H9 (cell line): ENCODE results near the gene FNDC3B. TPM values are rescaled to one million over a fixed set of nuclear protein-coding genes. Genes with fewer than 3 reads are reported as not detected.

Source experiments
- DNase-seq: peaks from one replicate; pipeline ENCODE4 v3.0.0-alpha.2; 2017
- H2AFZ ChIP-seq: one replicate; pipeline ENCODE4 v1.6.1; 2013; ENCODE audit warnings: mild to moderate bottlenecking, low read length, control low read depth, moderate library complexity
- H2AK5ac ChIP-seq: 2 replicates; pipeline ENCODE4 v1.6.1; 2013; ENCODE audit warnings: low read length, control low read depth, mixed read lengths; ENCODE audit not compliant: insufficient read length
- H2BK120ac ChIP-seq: one replicate; pipeline ENCODE4 v1.6.1; 2013; ENCODE audit warnings: low read depth, mild to moderate bottlenecking, low read length, control low read depth, inconsistent platforms; ENCODE audit not compliant: poor library complexity, severe bottlenecking
- H2BK12ac ChIP-seq: 2 replicates; pipeline ENCODE4 v1.6.1; 2013; ENCODE audit warnings: low read length, control low read depth, mixed read lengths, low read depth; ENCODE audit not compliant: insufficient read length
- H2BK15ac ChIP-seq: 2 replicates; pipeline ENCODE4 v1.6.1; 2013; ENCODE audit warnings: low read depth, low read length, control low read depth
- H2BK20ac ChIP-seq: one replicate; pipeline ENCODE4 v1.6.1; 2013; ENCODE audit warnings: low read depth, mild to moderate bottlenecking, low read length, control low read depth, inconsistent platforms; ENCODE audit not compliant: poor library complexity, severe bottlenecking
- H2BK5ac ChIP-seq: 2 replicates; pipeline ENCODE4 v1.6.1; 2013; ENCODE audit warnings: low read length, control low read depth, mixed read lengths; ENCODE audit not compliant: insufficient read length
- H3K14ac ChIP-seq: 2 replicates; pipeline ENCODE4 v1.6.1; 2013; ENCODE audit warnings: low read length, control low read depth; ENCODE audit not compliant: insufficient read depth
- H3K18ac ChIP-seq: 2 replicates; pipeline ENCODE4 v1.6.1; 2013; ENCODE audit warnings: low read depth, mild to moderate bottlenecking, mixed read lengths, low read length, control low read depth; ENCODE audit not compliant: insufficient read length
- H3K23ac ChIP-seq: 2 replicates; pipeline ENCODE4 v1.6.1; 2013; ENCODE audit warnings: low read length, control low read depth, mixed read lengths, low read depth; ENCODE audit not compliant: insufficient read length
- H3K23me2 ChIP-seq: 2 replicates; pipeline ENCODE4 v1.6.1; 2013; ENCODE audit warnings: low read depth, mild to moderate bottlenecking, mixed read lengths, low read length, control low read depth; ENCODE audit not compliant: insufficient read length, poor library complexity, severe bottlenecking
- H3K27ac ChIP-seq: 2 replicates; pipeline ENCODE4 v1.5.1; 2013; ENCODE audit warnings: low read length, control low read depth, mixed read lengths, low read depth; ENCODE audit not compliant: insufficient read length
- H3K27me3 ChIP-seq: 2 replicates; pipeline ENCODE4 v1.6.1; 2013; ENCODE audit warnings: low read length, control low read depth, inconsistent platforms; ENCODE audit not compliant: insufficient read depth
- H3K4ac ChIP-seq: 2 replicates; pipeline ENCODE4 v1.6.1; 2013; ENCODE audit warnings: low read depth, mild to moderate bottlenecking, control low read depth, inconsistent platforms, low read length, moderate library complexity
- H3K4me1 ChIP-seq: 2 replicates; pipeline ENCODE4 v1.6.1; 2013; ENCODE audit warnings: low read length, control low read depth, inconsistent platforms; ENCODE audit not compliant: insufficient read depth
- H3K4me2 ChIP-seq: 2 replicates; pipeline ENCODE4 v1.6.1; 2013; ENCODE audit warnings: low read length, control low read depth, mixed read lengths; ENCODE audit not compliant: insufficient read length, insufficient read depth
- H3K56ac ChIP-seq: 2 replicates; pipeline ENCODE4 v1.6.1; 2013; ENCODE audit warnings: low read depth, mild to moderate bottlenecking, mixed read lengths, low read length, control low read depth; ENCODE audit not compliant: insufficient read length
- H3K79me1 ChIP-seq: 2 replicates; pipeline ENCODE4 v1.6.1; 2013; ENCODE audit warnings: low read depth, mild to moderate bottlenecking, moderate library complexity, low read length, control low read depth, inconsistent platforms; ENCODE audit not compliant: insufficient read depth, poor library complexity, severe bottlenecking
- H3K79me2 ChIP-seq: 2 replicates; pipeline ENCODE4 v1.6.1; 2013; ENCODE audit warnings: low read length, control low read depth, inconsistent platforms; ENCODE audit not compliant: insufficient read depth
- H3K9ac ChIP-seq: 2 replicates; pipeline ENCODE4 v1.6.1; 2013; ENCODE audit warnings: low read length, control low read depth, mixed read lengths; ENCODE audit not compliant: insufficient read length; ENCODE audit errors: extremely low read depth
- H3K9me3 ChIP-seq: one replicate; pipeline ENCODE4 v1.6.1; 2013; ENCODE audit warnings: low read depth, low read length, inconsistent platforms; ENCODE audit not compliant: control insufficient read depth
- H3T11ph ChIP-seq: one replicate; pipeline ENCODE4 v1.6.1; 2013; ENCODE audit warnings: mild to moderate bottlenecking, low read length, control low read depth, inconsistent platforms
- H4K20me1 ChIP-seq: one replicate; pipeline ENCODE4 v1.6.1; 2013; ENCODE audit not compliant: control insufficient read depth, insufficient read length, insufficient read depth
- H4K5ac ChIP-seq: 2 replicates; pipeline ENCODE4 v1.6.1; 2013; ENCODE audit warnings: low read depth, mild to moderate bottlenecking, mixed read lengths, low read length, control low read depth; ENCODE audit not compliant: insufficient read length
- H4K8ac ChIP-seq: replicated peaks from 2 replicates; pipeline ENCODE4 v1.6.1; 2013; ENCODE audit warnings: low read length, control low read depth, mixed read lengths, low read depth; ENCODE audit not compliant: insufficient read length
- H4K91ac ChIP-seq: 2 replicates; pipeline ENCODE4 v1.6.1; 2013; ENCODE audit warnings: low read depth, mild to moderate bottlenecking, moderate library complexity, mixed read lengths, low read length, control low read depth; ENCODE audit not compliant: insufficient read length
- H3K27ac Mint-ChIP-seq, 3 experiments: 2 replicates in 2 of 3; 3 replicates in 1 of 3; pipeline ENCODE4 v1.8.0; 2020 to 2021; ENCODE audit warnings: mixed read lengths in 3 of 3, mild to moderate bottlenecking in 1 of 3, moderate library complexity in 1 of 3
- H3K27me3 Mint-ChIP-seq: 2 replicates; pipeline ENCODE4 v1.8.0; 2021; ENCODE audit warnings: low read depth, mild to moderate bottlenecking, moderate library complexity, mixed read lengths
- H3K36me3 Mint-ChIP-seq, 3 experiments: 2 replicates in 2 of 3; 3 replicates in 1 of 3; pipeline ENCODE4 v1.8.0; 2020 to 2021; ENCODE audit warnings: low read depth in 3 of 3, mixed read lengths in 3 of 3; ENCODE audit not compliant: insufficient read depth in 1 of 3
- H3K4me1 Mint-ChIP-seq, 2 experiments: 2 replicates each; pipeline ENCODE4 v1.8.0; 2020; ENCODE audit warnings: mixed read lengths in 2 of 2
- H3K4me3 Mint-ChIP-seq, 2 experiments: 2 replicates in 1 of 2; 3 replicates in 1 of 2; pipeline ENCODE4 v1.8.0; 2020 to 2021; ENCODE audit warnings: mild to moderate bottlenecking in 2 of 2, mixed read lengths in 2 of 2, moderate library complexity in 1 of 2
- H3K9me3 Mint-ChIP-seq, 2 experiments: 2 replicates in 1 of 2; 3 replicates in 1 of 2; pipeline ENCODE4 v1.8.0; 2020; ENCODE audit warnings: mild to moderate bottlenecking in 2 of 2, mixed read lengths in 2 of 2, moderate library complexity in 1 of 2
- CTCF ChIP-seq: fragments of 200-600 bp; sonication (generic); conservative IDR thresholded peaks from 3 replicates; pipeline ENCODE4 v1.8.0; 2021; ENCODE audit warnings: antibody characterized with exemption, mild to moderate bottlenecking
- WGBS: extraction: QIAGEN DNeasy Blood & Tissue Kit; methylation state at CpG from one replicate; pipeline ENCODE4 v1.1.7; 2013; ENCODE audit warnings: missing lambda C conversion rate, low lambda C conversion rate, mixed read lengths; ENCODE audit not compliant: insufficient read length; ENCODE audit errors: extremely low coverage; 5-methylcytosine and 5-hydroxymethylcytosine counted together
- total RNA-seq: library from RNA; stranded (reverse); gene quantifications from 2 replicates; pipeline ENCODE4 v1.2.1, GENCODE V29; 2021

Gene FNDC3B
- total RNA-seq, 1 experiment from 2014 or later: 43.8 TPM

- WGBS: no CpG with 5 or more reads among the region's 3 CpGs
- no peak overlapping the region for H3K14ac ChIP-seq
- no peak overlapping the region for H4K91ac ChIP-seq
- H4K5ac ChIP-seq: no peak overlapping the region
- no peak overlapping the region for H3T11ph ChIP-seq
- no peaks in the 10 kb centered on the region for H3K9me3 ChIP-seq
- TF ChIP-seq CTCF: no peak
- H3K79me1 ChIP-seq: peaks cover 9% of the 10 kb centered on the region
- H3K18ac ChIP-seq: no peak overlapping the region
- no peak overlapping the region for H2BK12ac ChIP-seq
- no peak overlapping the region for H3K9ac ChIP-seq
- H3K56ac ChIP-seq: no peak overlapping the region
- H3K23me2 ChIP-seq: no peaks in the 10 kb centered on the region
- H3K23ac ChIP-seq: no peak overlapping the region
- H2BK120ac ChIP-seq: no peak overlapping the region
- H3K79me2 ChIP-seq: peaks cover 13% of the 10 kb centered on the region
- Mint-ChIP-seq H3K4me1 (peaks cover 27 to 32% of the 10 kb centered on the region in 2 experiments), H3K4me3 (no peak overlapping the region), H3K9me3 (peaks cover 12 to 13% of the 10 kb centered on the region in 2 experiments), H3K27me3 (no peaks in the 10 kb centered on the region), H3K27ac (peak overlapping the region in 2 of 3 experiments; percentile 51 to 52; a peak in 2 of 7 replicates), H3K36me3 (peaks cover 18 to 27% (median 26%) of the 10 kb centered on the region in 3 experiments)
- no peak for DNase-seq
- H4K20me1 ChIP-seq: no peaks in the 10 kb centered on the region
- no peak overlapping the region for H2BK15ac ChIP-seq
- no peak overlapping the region for H3K4me2 ChIP-seq
- no peak overlapping the region for H2AFZ ChIP-seq
- no peak overlapping the region for H3K4ac ChIP-seq
- no peak overlapping the region for H4K8ac ChIP-seq
- H2BK20ac ChIP-seq: no peak overlapping the region
- H3K4me1 ChIP-seq: peaks cover 15% of the 10 kb centered on the region
- no peak overlapping the region for H3K27ac ChIP-seq
- H2AK5ac ChIP-seq: no peak overlapping the region
- H2BK5ac ChIP-seq: no peak overlapping the region
- H3K27me3 ChIP-seq: no peaks in the 10 kb centered on the region
These were observed 163.4 kb downstream of the FNDC3B start for GRCh38 chr3:172202797-172203196.
